H54 (cell line): ENCODE data around the gene MACROD2.

Experiments used
- DNase-seq: peaks from one replicate; pipeline ENCODE4 v3.0.0; 2011; ENCODE audit warnings: low spot score, mixed read lengths; ENCODE audit not compliant: insufficient read length
- FAIRE-seq: peaks from 3 replicates; lab custom pipeline; 2011; peaks lifted over from hg19 to GRCh38; lab: Jason Lieb, UNC
- POLR2A ChIP-seq: IDR thresholded peaks from 2 replicates; pipeline ENCODE4 v1.6.1; 2011; ENCODE audit warnings: low read depth, mild to moderate bottlenecking, low read length

The MACROD2 gene

GRCh38 chr20:15033891-15034290 is 1038.6 kb downstream of the MACROD2 start:
- no peak for TF ChIP-seq POLR2A
- FAIRE-seq: no peak
- no peak for DNase-seq

- no peak for TF ChIP-seq POLR2A
- DNase-seq (no peak), FAIRE-seq (no peak)
Observed at GRCh38 chr20:15036948-15037347, 1041.6 kb downstream of the MACROD2 start.

- FAIRE-seq (no peak), DNase-seq (no peak)
- TF ChIP-seq POLR2A: no peak
Observed at GRCh38 chr20:15039088-15039752, 1043.9 kb downstream of the MACROD2 start.

GRCh38 chr20:15042723-15043122 is 1047.4 kb downstream of the MACROD2 start:
- FAIRE-seq: no peak
- TF ChIP-seq POLR2A: no peak

GRCh38 chr20:15045246-15045645 is 1049.9 kb downstream of the MACROD2 start:
- no peak for TF ChIP-seq POLR2A
- FAIRE-seq: no peak
- DNase-seq: no peak

More at GRCh38 chr20:15042723-15043122, 1047.4 kb downstream of the MACROD2 start:
- no peak for DNase-seq

- FAIRE-seq (no peak), DNase-seq (no peak)
- TF ChIP-seq POLR2A: no peak
Observed at GRCh38 chr20:15047042-15047441, 1051.7 kb downstream of the MACROD2 start.

GRCh38 chr20:15047601-15048000 is 1052.3 kb downstream of the MACROD2 start:
- DNase-seq: no peak
- no peak for FAIRE-seq
- no peak for TF ChIP-seq POLR2A

- FAIRE-seq (no peak), DNase-seq (no peak)
- TF ChIP-seq POLR2A: no peak
Observed at GRCh38 chr20:15056246-15056645, 1060.9 kb downstream of the MACROD2 start.

GRCh38 chr20:15058841-15059240 is 1063.5 kb downstream of the MACROD2 start:
- DNase-seq: no peak

GRCh38 chr20:15059438-15059837 is 1064.1 kb downstream of the MACROD2 start:
- TF ChIP-seq POLR2A: no peak
- DNase-seq (no peak), FAIRE-seq (no peak)

More at GRCh38 chr20:15058841-15059240, 1063.5 kb downstream of the MACROD2 start:
- no peak for FAIRE-seq
- no peak for TF ChIP-seq POLR2A

- no peak for DNase-seq
- TF ChIP-seq POLR2A: no peak
- no peak for FAIRE-seq
Observed at GRCh38 chr20:15060265-15061060, 1065.1 kb downstream of the MACROD2 start.

- DNase-seq (no peak), FAIRE-seq (no peak)
- no peak for TF ChIP-seq POLR2A
Observed at GRCh38 chr20:15061061-15061430, 1065.7 kb downstream of the MACROD2 start.

GRCh38 chr20:15061955-15062354 is 1066.6 kb downstream of the MACROD2 start:
- TF ChIP-seq POLR2A: no peak
- no peak for FAIRE-seq
- no peak for DNase-seq

GRCh38 chr20:15063081-15063480 is 1067.8 kb downstream of the MACROD2 start:
- FAIRE-seq (no peak), DNase-seq (no peak)
- TF ChIP-seq POLR2A: no peak
